ENCODE results near the gene MAP7.

DNA sequence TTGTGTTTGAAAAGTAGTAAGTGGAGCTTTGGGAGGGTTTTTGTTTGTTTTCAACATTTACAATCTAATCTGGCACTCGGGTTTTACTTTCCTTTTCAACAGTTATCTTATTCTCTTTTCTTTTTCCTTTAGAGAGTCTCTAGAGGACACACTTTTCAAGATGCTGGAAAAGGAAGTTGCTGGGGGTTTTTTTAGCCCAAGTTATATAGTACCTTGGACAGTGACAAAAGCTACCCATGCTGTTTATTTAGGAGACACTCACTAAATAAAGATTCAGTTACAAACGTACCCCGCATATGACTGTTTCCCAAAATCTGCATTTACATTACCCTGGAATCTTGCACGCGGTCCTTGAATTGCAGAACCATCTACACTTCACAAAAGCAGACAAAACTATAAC is 78.8 kb downstream of the MAP7 start:
- TF ChIP-seq, protein P1, sequence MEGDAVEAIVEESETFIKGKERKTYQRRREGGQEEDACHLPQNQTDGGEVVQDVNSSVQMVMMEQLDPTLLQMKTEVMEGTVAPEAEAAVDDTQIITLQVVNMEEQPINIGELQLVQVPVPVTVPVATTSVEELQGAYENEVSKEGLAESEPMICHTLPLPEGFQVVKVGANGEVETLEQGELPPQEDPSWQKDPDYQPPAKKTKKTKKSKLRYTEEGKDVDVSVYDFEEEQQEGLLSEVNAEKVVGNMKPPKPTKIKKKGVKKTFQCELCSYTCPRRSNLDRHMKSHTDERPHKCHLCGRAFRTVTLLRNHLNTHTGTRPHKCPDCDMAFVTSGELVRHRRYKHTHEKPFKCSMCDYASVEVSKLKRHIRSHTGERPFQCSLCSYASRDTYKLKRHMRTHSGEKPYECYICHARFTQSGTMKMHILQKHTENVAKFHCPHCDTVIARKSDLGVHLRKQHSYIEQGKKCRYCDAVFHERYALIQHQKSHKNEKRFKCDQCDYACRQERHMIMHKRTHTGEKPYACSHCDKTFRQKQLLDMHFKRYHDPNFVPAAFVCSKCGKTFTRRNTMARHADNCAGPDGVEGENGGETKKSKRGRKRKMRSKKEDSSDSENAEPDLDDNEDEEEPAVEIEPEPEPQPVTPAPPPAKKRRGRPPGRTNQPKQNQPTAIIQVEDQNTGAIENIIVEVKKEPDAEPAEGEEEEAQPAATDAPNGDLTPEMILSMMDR (IDR thresholded peaks at IDR 0.05), result no peak
- TF ChIP-seq POLR2A (IDR thresholded peaks at IDR 0.05), result no peak

Data from Peyer's patch (tissue), 4 donors.